ENCODE measurements around the gene KCND2. TPM values are rescaled to one million over a fixed set of nuclear protein-coding genes. Genes with fewer than 3 reads are reported as not detected.

Gene KCND2
- total and polyA plus RNA-seq, 2 of the 8 experiments (the other 6 are each of a cell fraction or from before 2014, with no cell fraction given), result 4.6 to 7.7 TPM

DNA sequence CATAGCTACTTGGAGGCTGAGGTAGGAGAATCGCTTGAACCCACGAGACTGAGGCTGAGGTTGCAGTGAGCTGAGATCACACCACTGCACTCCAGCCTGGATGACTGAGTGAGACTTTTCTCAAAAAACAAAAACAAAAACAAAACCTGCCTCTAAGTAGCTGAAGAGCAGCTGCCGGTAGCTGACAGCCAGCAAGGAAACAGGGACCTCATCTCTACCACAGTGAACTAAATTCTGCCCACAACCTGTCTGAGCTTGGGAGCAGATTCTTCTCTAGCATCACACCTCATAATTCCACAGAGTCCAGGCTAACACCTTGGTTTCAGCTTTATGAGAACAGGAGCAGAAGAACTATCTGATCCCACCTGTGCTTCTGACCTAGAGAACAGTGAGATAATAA, 246.2 kb downstream of the KCND2 start:
- peak overlapping the region; percentile 34 for H2BK120ac ChIP-seq (replicated peaks; ENCODE audit: low read depth, low read length)
- no peak overlapping the region for H3K27ac ChIP-seq (ENCODE audit: low read depth, low read length)
- no peak overlapping the region for H2AFZ ChIP-seq (ENCODE audit: low read length)
- no peak overlapping the region for H3K4ac ChIP-seq (replicated peaks; ENCODE audit: insufficient read length, low read depth, low read length)
- H3K23ac ChIP-seq (ENCODE audit: insufficient read length), result no peak overlapping the region
- no peak overlapping the region for H3K14ac ChIP-seq (ENCODE audit: insufficient read length)
- DNase-seq (ENCODE audit: low read depth in 1 of 2, low spot score in 2 of 2) (no peak), FAIRE-seq (peak; percentile 42)
- peak overlapping the region; percentile 45 for H4K91ac ChIP-seq (replicated peaks; ENCODE audit: insufficient read length, low read length)
- no peak overlapping the region for H3K4me2 ChIP-seq (ENCODE audit: insufficient read depth in 1 of 2, low read depth in 2 of 2, low read length in 2 of 2)
- H3K9me3 ChIP-seq (ENCODE audit: insufficient read depth in 2 of 2, low read depth in 1 of 2, low read length in 1 of 2), result no peaks in the 10 kb centered on the region
- H4K20me1 ChIP-seq (replicated peaks in 1 of 2; ENCODE audit: control insufficient read depth in 1 of 2, insufficient read depth in 2 of 2, low read length in 2 of 2), result no peaks in the 10 kb centered on the region
- H2BK15ac ChIP-seq (ENCODE audit: low read length), result 0 out of 2 replicates have a peak overlapping the region, but pooled peaks have one; percentile 61
- 0 out of 2 replicates have a peak overlapping the region, but pooled peaks have one; percentile 71 for H2AK5ac ChIP-seq (ENCODE audit: low read depth, low read length)
- no peaks in the 10 kb centered on the region for H3K36me3 ChIP-seq (ENCODE audit: control insufficient read depth in 2 of 4, insufficient read depth in 4 of 4, low read length in 3 of 4)
- peak overlapping the region; percentile 53 for H3K18ac ChIP-seq (ENCODE audit: extremely low read depth, low read length)
- H3K27me3 ChIP-seq (replicated peaks in 1 of 4; ENCODE audit: control insufficient read depth in 3 of 4, extremely low read depth in 1 of 4, insufficient read depth in 3 of 4, low read length in 3 of 4), result no peaks in the 10 kb centered on the region
- no peaks in the 10 kb centered on the region for H3K79me2 ChIP-seq (ENCODE audit: control insufficient read depth in 1 of 2, insufficient read depth in 2 of 2, low read length in 2 of 2)
- peak overlapping the region; percentile 76; the same call in 1 of the 2 replicates for H2BK5ac ChIP-seq (ENCODE audit: low read depth, low read length)
- no peak overlapping the region for H4K5ac ChIP-seq (ENCODE audit: insufficient read length, low read depth, low read length)
- no peak overlapping the region for H4K8ac ChIP-seq (ENCODE audit: extremely low read depth, insufficient read depth, low read length)
- H2BK12ac ChIP-seq (ENCODE audit: low read depth, low read length), result peak overlapping the region; percentile 91
- POLR2A ChIA-PET (ENCODE audit: partially characterized antibody), result no interaction called here
- peak overlapping the region; percentile 88 for H2BK20ac ChIP-seq (ENCODE audit: low read length)
- peaks cover 0 to 17% (median 9%) of the 10 kb centered on the region in 4 experiments; a peak in 5 of 7 replicates for H3K4me1 ChIP-seq (replicated peaks in 1 of 4; ENCODE audit: control insufficient read depth in 3 of 4, insufficient read depth in 4 of 4, low read length in 3 of 4)
- no peaks in the 10 kb centered on the region for H3K79me1 ChIP-seq (ENCODE audit: low read depth, low read length)
- H3K56ac ChIP-seq (replicated peaks; ENCODE audit: insufficient read length, low read depth, low read length), result no peak overlapping the region
- no peak overlapping the region for H3K9ac ChIP-seq (replicated peaks in 1 of 4; ENCODE audit: extremely low read depth in 1 of 4, low read depth in 3 of 4, low read length in 3 of 4)
- H3K4me3 ChIP-seq (ENCODE audit: extremely low read depth in 1 of 4, insufficient read depth in 2 of 4, low read depth in 3 of 4, low read length in 4 of 4), result no peak overlapping the region
- CTCF ChIA-PET (ENCODE audit: partially characterized antibody), result interaction anchor here (1.0 kb wide), 1 partner anchor 182 kb away, joined by 3 read pairs; no protein-coding TSS in a partner anchor
- WGBS, 2 experiments (ENCODE audit: extremely low coverage in 1 of 2, insufficient coverage in 1 of 2, insufficient read length in 1 of 2, insufficient replicate concordance in 2 of 2, low coverage in 1 of 2, low lambda C conversion rate in 2 of 2, missing lambda C conversion rate in 1 of 2), result 100% methylated on average over 3 of the region's 3 CpGs; no CpG with 5 or more reads in 1 of the 2 experiments
- H3K23me2 ChIP-seq (ENCODE audit: low read depth, low read length), result no peaks in the 10 kb centered on the region
- TF ChIP-seq, protein P1, sequence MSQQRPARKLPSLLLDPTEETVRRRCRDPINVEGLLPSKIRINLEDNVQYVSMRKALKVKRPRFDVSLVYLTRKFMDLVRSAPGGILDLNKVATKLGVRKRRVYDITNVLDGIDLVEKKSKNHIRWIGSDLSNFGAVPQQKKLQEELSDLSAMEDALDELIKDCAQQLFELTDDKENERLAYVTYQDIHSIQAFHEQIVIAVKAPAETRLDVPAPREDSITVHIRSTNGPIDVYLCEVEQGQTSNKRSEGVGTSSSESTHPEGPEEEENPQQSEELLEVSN (IDR thresholded peaks at IDR 0.05), result no peak
- TF ChIP-seq, protein P2, sequence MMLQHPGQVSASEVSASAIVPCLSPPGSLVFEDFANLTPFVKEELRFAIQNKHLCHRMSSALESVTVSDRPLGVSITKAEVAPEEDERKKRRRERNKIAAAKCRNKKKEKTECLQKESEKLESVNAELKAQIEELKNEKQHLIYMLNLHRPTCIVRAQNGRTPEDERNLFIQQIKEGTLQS (IDR thresholded peaks at IDR 0.05; ENCODE audit: insufficient read depth, low read depth, low read length), result no peak
- TF ChIP-seq BCL11A (IDR thresholded peaks at IDR 0.05; ENCODE audit: low read depth in 2 of 2, low read length in 2 of 2) (no peak), KDM5A (IDR thresholded peaks at IDR 0.05; ENCODE audit: low read length) (no peak), CREB1 (IDR thresholded peaks at IDR 0.05) (no peak), NANOG (IDR thresholded peaks at IDR 0.05; ENCODE audit: insufficient read depth, low read depth, low read length, poor library complexity, severe bottlenecking) (no peak), POLR2AphosphoS5 (IDR thresholded peaks at IDR 0.05; ENCODE audit: low read depth, low read length) (no peak), POU5F1 (IDR thresholded peaks at IDR 0.05; ENCODE audit: low read depth, low read length) (no peak), CTBP2 (IDR thresholded peaks at IDR 0.05; ENCODE audit: borderline replicate concordance, insufficient read depth, insufficient read length, low read length) (no peak)
- TF ChIP-seq, protein P3, sequence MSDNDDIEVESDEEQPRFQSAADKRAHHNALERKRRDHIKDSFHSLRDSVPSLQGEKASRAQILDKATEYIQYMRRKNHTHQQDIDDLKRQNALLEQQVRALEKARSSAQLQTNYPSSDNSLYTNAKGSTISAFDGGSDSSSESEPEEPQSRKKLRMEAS (IDR thresholded peaks at IDR 0.05), result no peak
